Fibroblast of mammary gland (primary cell): Measurements from ENCODE around the gene KCTD11.
A peak's percentile ranks its signal among the peaks of the same experiment; 100 is the strongest.

ENCODE experiments used
- DNase-seq: peaks from one replicate; pipeline ENCODE4 v3.0.0-alpha.2; 2010; ENCODE audit warnings: low read depth
- H3K4me3 ChIP-seq: 2 replicates; pipeline ENCODE4 v1.5.1; 2011; ENCODE audit warnings: low read depth, mild to moderate bottlenecking, low read length, moderate library complexity; ENCODE audit not compliant: control insufficient read depth
- TF ChIP-seq, protein P1 (sequence below): conservative IDR thresholded peaks from 2 replicates; pipeline ENCODE4 v1.5.1; 2011; ENCODE audit warnings: low read depth, low read length, inconsistent platforms; ENCODE audit not compliant: control insufficient read depth, insufficient read depth

Gene KCTD11

DNA sequence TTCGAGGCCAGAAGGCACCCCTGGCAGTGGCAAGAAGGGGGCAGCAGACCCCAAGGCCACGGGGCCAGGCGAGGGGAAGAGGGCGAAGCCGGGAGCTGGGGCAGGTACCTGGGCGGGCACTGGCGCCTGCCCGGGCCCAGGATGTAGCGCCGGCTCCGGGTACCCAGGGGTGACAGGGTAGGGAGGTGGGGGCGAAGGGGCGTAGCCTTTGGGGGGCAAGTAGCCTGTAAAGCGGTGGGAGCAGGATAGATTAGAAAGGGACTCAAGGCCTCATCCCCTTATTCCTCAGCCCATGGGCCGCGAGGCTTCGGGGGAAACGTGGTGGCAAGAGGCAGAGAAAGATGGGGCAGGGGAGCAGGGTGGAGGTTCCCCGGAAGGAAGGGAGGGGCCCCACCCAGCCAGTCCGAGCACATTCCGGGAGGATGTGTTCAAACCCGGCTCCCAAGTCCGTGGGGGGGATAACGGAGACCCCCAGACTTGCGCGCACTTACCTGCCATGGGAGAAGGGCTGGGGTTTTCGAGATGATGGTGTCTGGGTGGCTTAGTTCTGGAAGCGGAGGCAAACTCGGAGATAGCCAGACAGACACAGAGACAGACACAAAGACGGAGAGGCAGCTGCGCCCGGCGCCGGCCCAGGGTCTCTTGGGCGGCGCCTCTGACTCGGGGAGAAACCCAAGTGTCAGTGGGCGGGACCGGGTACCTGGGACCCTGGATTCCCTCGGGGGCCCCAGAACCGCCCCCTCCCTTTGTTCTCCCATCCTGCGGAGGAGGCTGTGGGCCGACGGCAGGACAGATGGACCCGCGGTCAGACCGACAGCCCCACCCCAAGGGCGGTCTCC, 41.9 kb downstream of the KCTD11 start:
- DNase-seq: no peak
- peak overlapping the region; percentile 82 for H3K4me3 ChIP-seq
- TF ChIP-seq, protein P1, sequence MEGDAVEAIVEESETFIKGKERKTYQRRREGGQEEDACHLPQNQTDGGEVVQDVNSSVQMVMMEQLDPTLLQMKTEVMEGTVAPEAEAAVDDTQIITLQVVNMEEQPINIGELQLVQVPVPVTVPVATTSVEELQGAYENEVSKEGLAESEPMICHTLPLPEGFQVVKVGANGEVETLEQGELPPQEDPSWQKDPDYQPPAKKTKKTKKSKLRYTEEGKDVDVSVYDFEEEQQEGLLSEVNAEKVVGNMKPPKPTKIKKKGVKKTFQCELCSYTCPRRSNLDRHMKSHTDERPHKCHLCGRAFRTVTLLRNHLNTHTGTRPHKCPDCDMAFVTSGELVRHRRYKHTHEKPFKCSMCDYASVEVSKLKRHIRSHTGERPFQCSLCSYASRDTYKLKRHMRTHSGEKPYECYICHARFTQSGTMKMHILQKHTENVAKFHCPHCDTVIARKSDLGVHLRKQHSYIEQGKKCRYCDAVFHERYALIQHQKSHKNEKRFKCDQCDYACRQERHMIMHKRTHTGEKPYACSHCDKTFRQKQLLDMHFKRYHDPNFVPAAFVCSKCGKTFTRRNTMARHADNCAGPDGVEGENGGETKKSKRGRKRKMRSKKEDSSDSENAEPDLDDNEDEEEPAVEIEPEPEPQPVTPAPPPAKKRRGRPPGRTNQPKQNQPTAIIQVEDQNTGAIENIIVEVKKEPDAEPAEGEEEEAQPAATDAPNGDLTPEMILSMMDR: no peak

DNA sequence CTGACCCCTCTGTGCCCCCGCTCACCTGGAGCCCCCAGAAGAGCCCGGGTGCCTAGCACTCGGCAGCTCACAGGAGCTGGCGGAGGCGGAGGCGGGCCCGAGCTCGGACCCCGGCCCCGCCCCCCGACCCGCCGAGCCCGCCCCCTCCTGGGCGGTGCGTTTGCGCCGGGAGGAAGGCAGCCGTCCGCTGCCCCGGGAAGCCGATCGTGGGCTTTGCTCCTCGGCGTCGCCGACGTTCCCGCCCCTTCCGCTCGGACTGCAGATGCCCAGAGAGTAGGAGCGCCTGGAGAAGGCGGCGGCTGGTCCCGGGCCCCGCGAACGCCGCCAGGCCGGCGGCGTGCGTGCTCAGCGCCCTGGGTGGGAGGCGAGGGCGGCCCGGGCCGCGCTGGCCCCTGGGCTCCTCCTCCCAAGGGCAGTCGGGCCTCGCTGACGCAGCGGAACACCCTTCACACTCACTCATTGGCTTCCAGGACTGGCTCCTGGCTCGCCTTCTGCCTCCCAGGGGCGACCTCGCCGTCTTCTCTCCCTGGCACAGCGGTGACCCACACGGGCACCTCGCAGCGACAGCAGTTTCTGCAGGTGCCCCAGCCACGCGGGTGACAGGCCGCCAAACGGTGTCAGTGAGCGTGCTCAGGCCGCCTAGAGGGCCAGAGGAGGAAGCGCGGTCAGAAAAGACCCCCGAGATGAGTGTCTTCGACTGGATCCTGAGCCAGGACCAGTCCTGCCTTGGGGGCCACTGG, 42.7 kb downstream of the KCTD11 start, which contains the start of gene PLSCR3:
Gene PLSCR3 (minus strand): TSS at position 74 of the 740 bp plus-strand sequence. CDS start 415 bp downstream, outside the sequence.
- TF ChIP-seq, protein P1: peak; percentile 32
- H3K4me3 ChIP-seq: peak within 1 kb of the TSS; percentile 82
- DNase-seq: peak; percentile 80

DNA sequence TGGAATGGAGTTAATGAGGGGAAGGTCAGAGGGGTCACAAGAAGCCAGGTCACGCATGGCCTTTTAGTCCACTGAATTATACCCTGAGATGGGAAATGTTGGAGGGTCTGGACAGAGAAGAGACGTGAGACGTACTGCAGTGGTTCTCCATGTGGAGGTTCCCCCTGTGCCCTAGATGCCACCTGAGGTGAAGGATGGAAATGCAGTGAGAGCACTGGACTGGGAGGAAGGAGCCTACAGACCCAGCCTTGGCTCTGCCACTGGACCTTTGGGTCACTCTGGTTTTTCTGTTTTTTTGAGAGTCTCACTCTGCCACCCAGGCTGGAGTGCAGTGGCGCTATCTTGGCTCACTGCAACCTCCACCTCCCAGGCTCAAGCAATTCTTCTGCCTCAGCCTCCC, 44.2 kb downstream of the KCTD11 start:
- no peak for DNase-seq
- TF ChIP-seq, protein P1: no peak
- H3K4me3 ChIP-seq: no peak overlapping the region

DNA sequence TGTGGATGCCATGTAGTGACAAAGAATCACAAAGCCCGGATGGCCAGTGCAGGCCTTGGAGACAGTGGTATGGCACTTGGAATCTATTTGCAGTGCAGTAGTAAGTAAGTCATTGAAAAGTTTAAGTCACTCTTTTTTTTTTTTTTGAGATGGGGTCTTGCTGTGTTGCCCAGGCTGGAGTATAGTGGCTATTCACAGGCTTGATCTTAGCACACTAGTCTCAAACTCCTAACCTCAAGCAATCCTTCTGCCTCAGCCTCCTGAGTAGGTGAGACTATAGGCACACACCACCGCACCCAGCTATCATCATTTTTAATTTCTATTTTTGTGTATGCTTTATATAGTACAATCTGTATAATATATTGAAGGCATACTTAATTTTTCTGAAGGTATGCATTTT, 46.6 kb downstream of the KCTD11 start:
- DNase-seq: no peak
- no peak overlapping the region for H3K4me3 ChIP-seq
- TF ChIP-seq, protein P1: no peak

DNA sequence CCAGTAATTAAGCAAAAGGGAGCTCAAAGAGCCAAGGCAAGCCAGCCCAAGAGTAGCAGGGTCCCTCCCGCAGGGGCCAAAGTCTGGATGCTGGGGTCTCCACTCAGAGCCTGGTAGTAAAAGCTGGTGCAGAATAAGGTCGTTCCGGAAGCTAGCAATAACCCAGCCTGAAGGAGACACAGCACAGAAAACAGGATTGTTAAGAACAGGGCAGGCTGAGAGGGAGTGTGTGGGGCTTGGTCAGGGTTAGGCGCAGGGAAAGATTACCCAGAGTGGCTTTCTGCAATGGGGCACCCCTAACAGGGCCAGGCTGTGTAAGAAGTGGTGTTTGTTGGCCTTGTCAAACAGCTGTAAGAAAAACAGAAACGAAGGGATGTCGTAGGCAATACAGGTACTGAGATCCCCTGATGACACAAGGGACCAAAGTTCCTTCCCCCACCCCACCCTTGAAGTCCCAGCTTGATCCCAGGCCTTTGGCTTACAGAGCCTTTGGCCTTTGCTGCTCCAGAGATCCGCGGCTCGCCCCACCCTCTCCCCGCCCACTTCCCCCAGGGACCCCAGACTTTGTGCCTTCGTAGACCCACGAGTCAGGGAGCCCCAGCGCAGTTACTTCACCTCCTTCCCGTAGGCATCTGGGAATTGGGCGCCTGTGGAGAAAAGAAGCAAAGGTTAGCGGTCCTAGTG, 51.2 kb downstream of the KCTD11 start:
- TF ChIP-seq, protein P1: no peak
- no peak for DNase-seq

DNA sequence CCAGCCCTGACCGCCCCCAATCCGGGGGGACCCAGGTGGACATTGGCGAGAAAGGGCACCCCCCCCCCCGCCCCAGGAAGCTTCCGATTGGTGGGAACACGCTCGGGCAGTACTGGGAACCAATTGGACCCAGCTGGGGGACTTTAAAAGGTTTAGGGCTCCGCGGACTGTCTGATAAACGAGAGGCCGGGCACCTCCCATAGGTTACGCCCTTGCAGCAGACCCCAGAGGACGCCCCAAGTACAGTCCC, 51.7 kb downstream of the KCTD11 start:
- TF ChIP-seq, protein P1: no peak
- peak overlapping the region; percentile 67 for H3K4me3 ChIP-seq
- DNase-seq: no peak

More for the DNA sequence above, 51.2 kb downstream of the KCTD11 start:
- peak overlapping the region; percentile 67 for H3K4me3 ChIP-seq
